Islet of Langerhans (tissue), 1 donor: ENCODE results near the gene MRPL14.
"Not testable (repeated sequence)": the region's sequence is repeated elsewhere in the genome, so short reads cannot be mapped to it uniquely, and the experiment has no call there.

Experiments
- FAIRE-seq: peaks from one replicate; lab custom pipeline; 2011; peaks lifted over from hg19 to GRCh38; lab: Jason Lieb, UNC

The MRPL14 gene

GRCh38 chr6:44149369-44150012 lies 22.2 kb upstream of the MRPL14 start:
- FAIRE-seq = no peak

- FAIRE-seq = no peak
Measured at GRCh38 chr6:44148306-44148705, 21.1 kb upstream of the MRPL14 start.

GRCh38 chr6:44147256-44147655 lies 20.0 kb upstream of the MRPL14 start:
- no peak for FAIRE-seq

- no peak for FAIRE-seq
Measured at GRCh38 chr6:44146685-44147084, 19.4 kb upstream of the MRPL14 start.

GRCh38 chr6:44145839-44146238 lies 18.6 kb upstream of the MRPL14 start:
- FAIRE-seq = no peak

- FAIRE-seq = not testable (repeated sequence)
Measured at GRCh38 chr6:44144536-44144935, 17.3 kb upstream of the MRPL14 start.

- no peak for FAIRE-seq
Measured at GRCh38 chr6:44143731-44144130, 16.5 kb upstream of the MRPL14 start.

- no peak for FAIRE-seq
Measured at GRCh38 chr6:44142835-44143234, 15.6 kb upstream of the MRPL14 start.

GRCh38 chr6:44139351-44139743 lies 12.1 kb upstream of the MRPL14 start:
- no peak for FAIRE-seq

- no peak for FAIRE-seq
Measured at GRCh38 chr6:44138717-44139350, 11.6 kb upstream of the MRPL14 start.

- FAIRE-seq = no peak
Measured at GRCh38 chr6:44135875-44136274, 8.6 kb upstream of the MRPL14 start.

- FAIRE-seq = no peak
Measured at GRCh38 chr6:44135173-44135758, 8.0 kb upstream of the MRPL14 start.

GRCh38 chr6:44133981-44134711 lies 6.9 kb upstream of the MRPL14 start:
- no peak for FAIRE-seq

- no peak for FAIRE-seq
Measured at GRCh38 chr6:44133003-44133931, 6.0 kb upstream of the MRPL14 start.

GRCh38 chr6:44132476-44132875 lies 5.2 kb upstream of the MRPL14 start:
- FAIRE-seq = no peak

GRCh38 chr6:44131892-44132291 lies 4.6 kb upstream of the MRPL14 start:
- no peak for FAIRE-seq

GRCh38 chr6:44129841-44130322 lies 2.6 kb upstream of the MRPL14 start:
- no peak for FAIRE-seq

GRCh38 chr6:44128020-44128917 lies 1.0 kb upstream of the MRPL14 start:
- FAIRE-seq = no peak

- no peak for FAIRE-seq
Measured at GRCh38 chr6:44126320-44127149, 717 bp downstream of the MRPL14 start.

- no peak for FAIRE-seq
Measured at GRCh38 chr6:44123544-44123943, 3.7 kb downstream of the MRPL14 start.
